Measurements from ENCODE around the gene CBX4. TPM values are rescaled to one million over a fixed set of nuclear protein-coding genes. Genes with fewer than 3 reads are reported as not detected.

The CBX4 gene
- total RNA-seq, 4 donors from 2014 or later = 5.5 to 16.6 (median 10.6) TPM

- ATAC-seq (ENCODE audit: low FRiP score) = no peak
Observed at GRCh38 chr17:79800325-79801155, 38.7 kb downstream of the CBX4 start.

GRCh38 chr17:79799538-79800324, 39.5 kb downstream of the CBX4 start:
- no peak for ATAC-seq (ENCODE audit: low FRiP score)
- TF ChIP-seq CTCF (IDR thresholded peaks at IDR 0.05) = no peak
- DNase-seq (ENCODE audit: low spot score) = no peak

More at GRCh38 chr17:79800325-79801155, 38.7 kb downstream of the CBX4 start:
- no peak for TF ChIP-seq CTCF (IDR thresholded peaks at IDR 0.05)
- no peak for DNase-seq (ENCODE audit: low spot score)

DNA sequence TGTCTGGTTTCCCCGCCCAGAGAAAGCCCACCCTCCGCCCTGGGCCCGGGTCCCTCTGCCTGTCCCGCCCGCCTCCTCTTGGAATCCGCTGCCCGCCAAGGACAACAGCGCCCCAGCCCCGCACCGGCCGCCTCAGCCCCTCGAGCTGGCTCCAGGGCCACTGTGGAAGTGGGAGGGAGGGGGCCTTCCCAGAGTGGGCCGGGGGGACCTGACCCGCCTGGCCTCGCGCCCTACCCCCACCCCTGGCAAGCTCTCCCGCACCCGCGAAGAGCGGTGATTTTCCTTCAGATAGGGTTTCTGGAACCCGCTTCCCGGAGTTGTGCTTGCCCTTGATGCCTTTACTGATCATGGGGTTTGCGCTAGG, 40.1 kb downstream of the CBX4 start:
- DNase-seq (ENCODE audit: low spot score) (no peak), ATAC-seq (ENCODE audit: low FRiP score) (no peak)
- no peak for TF ChIP-seq CTCF (IDR thresholded peaks at IDR 0.05)

DNA sequence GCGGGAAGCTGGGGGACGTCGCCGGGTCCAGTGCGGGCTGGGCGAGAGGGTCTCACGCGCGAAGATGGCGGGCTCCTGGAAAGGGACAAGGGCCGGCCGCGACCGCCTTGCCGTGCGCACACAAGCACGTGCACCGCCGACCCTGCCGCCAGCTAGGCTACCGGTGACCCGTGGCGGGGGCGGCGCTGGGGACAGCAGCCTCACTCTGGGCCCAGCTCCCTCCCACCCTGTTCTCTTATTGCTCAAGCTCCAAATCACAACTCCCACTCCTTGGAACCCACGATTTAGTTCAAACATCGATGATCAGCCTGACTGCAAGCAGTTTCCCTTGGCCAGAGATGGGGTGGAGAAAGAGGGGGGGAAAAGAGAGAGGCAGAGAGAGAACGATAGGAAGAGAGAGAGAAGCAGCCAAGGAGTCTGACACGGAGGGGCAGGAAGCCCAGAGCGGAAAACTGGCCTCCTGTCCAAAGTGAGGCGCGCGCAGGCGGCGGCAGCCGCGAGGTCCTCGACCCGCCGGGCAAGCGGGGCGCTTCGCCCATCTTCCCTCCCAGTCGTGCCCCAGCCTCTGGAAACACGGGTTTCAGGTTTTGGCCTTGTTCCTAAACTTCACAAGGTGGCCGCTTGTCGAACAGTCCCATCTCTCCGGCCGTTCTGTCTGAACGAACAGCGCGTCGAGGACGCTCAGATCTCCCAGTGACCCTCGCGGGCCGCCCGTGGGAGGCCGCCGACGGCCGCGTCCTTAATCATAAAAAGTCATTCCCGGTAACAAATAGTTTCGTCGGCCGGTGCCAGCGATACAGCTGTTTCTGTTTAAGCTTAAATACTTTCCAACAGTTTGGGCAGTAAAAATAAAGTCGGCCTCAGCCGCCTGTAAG, 40.7 kb downstream of the CBX4 start:
- DNase-seq (ENCODE audit: low spot score) (no peak), ATAC-seq (ENCODE audit: low FRiP score) (no peak)
- TF ChIP-seq CTCF (IDR thresholded peaks at IDR 0.05) = no peak

DNA sequence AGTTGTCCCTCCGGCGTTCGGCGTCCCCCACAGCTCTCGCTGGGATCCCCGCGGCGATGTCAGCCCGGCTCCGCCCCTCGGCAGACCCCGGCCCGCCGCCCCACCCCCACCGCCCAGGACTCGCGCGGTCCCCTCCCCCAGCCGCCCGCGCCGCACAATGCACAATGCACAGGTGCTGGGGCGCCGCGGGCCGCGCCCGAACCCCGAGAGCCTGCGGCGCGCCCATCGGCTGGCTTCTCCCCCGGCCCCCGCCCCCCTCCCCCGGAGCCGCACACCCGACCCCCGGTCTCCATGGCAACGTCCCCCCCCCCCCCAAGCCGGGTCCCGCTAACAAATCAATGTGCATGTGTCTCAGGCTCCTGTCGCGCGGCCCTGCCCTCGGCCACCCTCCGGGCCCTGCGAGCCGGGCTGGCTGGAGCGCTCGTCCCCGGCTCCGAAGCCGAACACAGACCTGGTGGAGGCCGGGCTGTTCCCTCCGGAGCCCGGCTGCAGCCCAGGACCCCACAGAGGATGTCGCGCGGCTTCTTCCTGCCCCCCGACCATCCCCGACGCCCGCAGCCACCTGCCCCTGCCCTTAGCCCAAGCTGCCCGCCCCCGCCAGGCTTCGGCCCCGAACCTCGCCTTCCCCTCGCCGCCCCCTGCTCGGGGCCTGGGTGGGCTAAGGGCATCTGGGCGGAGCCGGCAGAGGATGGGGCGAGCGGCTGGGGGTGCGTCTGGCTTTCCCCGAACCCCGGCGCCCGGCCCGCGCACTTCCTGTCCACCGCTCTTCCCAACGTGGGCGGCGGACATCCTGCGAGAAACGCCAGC, 41.5 kb downstream of the CBX4 start:
- ATAC-seq (ENCODE audit: low FRiP score) (peak; percentile 1), DNase-seq (ENCODE audit: low spot score) (no peak)
- no peak for TF ChIP-seq CTCF (IDR thresholded peaks at IDR 0.05)
